ENCODE measurements around the gene QSOX2. TPM values are rescaled to one million over a fixed set of nuclear protein-coding genes. Genes with fewer than 3 reads are reported as not detected.

Gene QSOX2
- total RNA-seq, 1 donor from 2014 or later, result 23.6 TPM

GRCh38 chr9:136230365-136230764, 15.2 kb downstream of the QSOX2 start:
- no peak for TF ChIP-seq CTCF (conservative IDR thresholded peaks at IDR 0.05)
- Mint-ChIP-seq H3K4me1 (ENCODE audit: unreplicated experiment) (peaks cover 33% of the 10 kb centered on the region), H3K9me3 (no peaks in the 10 kb centered on the region), H3K4me3 (no peak overlapping the region), H3K27ac (no peak overlapping the region), H3K27me3 (no peaks in the 10 kb centered on the region), H3K36me3 (peaks cover 3% of the 10 kb centered on the region)
- DNase-seq (ENCODE audit: extremely low spot score, unreplicated experiment), result no peak

- Mint-ChIP-seq H3K36me3 (no peaks in the 10 kb centered on the region), H3K27ac (peak overlapping the region; percentile 43), H3K27me3 (no peaks in the 10 kb centered on the region), H3K4me1 (ENCODE audit: unreplicated experiment) (peaks cover 38% of the 10 kb centered on the region), H3K4me3 (no peak overlapping the region), H3K9me3 (no peaks in the 10 kb centered on the region)
- DNase-seq (ENCODE audit: extremely low spot score, unreplicated experiment), result no peak
- TF ChIP-seq CTCF (conservative IDR thresholded peaks at IDR 0.05), result no peak
Observed at GRCh38 chr9:136229096-136230065, 16.2 kb downstream of the QSOX2 start.

GRCh38 chr9:136228107-136228875, 17.3 kb downstream of the QSOX2 start:
- Mint-ChIP-seq H3K4me3 (no peak overlapping the region), H3K4me1 (ENCODE audit: unreplicated experiment) (peaks cover 35% of the 10 kb centered on the region), H3K36me3 (peaks cover 1% of the 10 kb centered on the region), H3K27ac (peak overlapping the region; percentile 81), H3K27me3 (no peaks in the 10 kb centered on the region), H3K9me3 (no peaks in the 10 kb centered on the region)
- DNase-seq (ENCODE audit: extremely low spot score, unreplicated experiment), result no peak
- TF ChIP-seq CTCF (conservative IDR thresholded peaks at IDR 0.05), result no peak

- DNase-seq (ENCODE audit: extremely low spot score, unreplicated experiment), result no peak
- Mint-ChIP-seq H3K27ac (no peak overlapping the region), H3K4me3 (no peak overlapping the region), H3K27me3 (no peaks in the 10 kb centered on the region), H3K4me1 (ENCODE audit: unreplicated experiment) (peaks cover 30% of the 10 kb centered on the region), H3K9me3 (no peaks in the 10 kb centered on the region), H3K36me3 (peaks cover 4% of the 10 kb centered on the region)
- TF ChIP-seq CTCF (conservative IDR thresholded peaks at IDR 0.05), result no peak
Observed at GRCh38 chr9:136226680-136227407, 18.8 kb downstream of the QSOX2 start.

Data from type B pancreatic cell (in vitro differentiated cells).